ENCODE measurements around the gene ATAT1.

DNA sequence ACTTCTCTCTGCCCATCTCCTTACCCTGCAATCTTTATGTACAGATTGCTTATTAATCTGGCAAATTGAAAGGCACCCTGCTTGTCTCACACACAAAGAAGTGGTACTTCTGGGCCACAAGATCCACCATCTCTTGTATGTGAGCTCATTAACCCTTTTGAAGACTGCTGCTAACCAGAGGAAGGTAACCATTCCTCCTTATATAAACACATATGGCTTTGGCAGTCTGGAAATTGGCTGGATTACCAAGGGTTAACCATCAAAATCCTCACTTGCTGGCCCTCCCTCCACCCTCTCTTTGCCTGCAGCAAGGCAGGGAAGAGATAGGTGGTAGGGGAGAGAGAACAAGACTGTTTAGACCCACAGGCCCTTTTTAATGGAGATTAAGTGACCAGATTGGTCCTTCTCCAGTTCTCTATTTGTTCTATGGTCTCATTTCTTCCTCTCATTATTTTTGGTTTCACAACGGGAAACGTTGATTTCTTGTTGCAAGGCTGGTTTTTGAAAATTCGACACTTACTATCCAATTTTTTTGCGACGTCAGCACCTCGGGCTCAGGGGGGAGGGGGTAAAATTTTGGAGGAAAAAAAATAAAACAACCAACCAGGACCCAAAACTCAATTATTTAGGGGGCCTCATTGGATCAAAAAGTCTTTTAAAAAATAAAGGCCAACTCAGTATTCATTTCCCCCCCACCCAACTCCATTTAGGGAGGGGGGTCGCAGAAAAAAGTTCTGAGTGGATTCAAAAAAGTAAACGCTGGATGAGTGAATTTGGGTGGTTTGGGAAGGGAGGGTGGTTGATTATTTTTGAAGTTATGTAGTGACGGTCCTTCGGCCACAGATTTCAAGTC lies 10.5 kb upstream of the ATAT1 start:
- no peak for TF ChIP-seq CTCF (IDR thresholded peaks at IDR 0.05)
- peak; percentile 67 for TF ChIP-seq POLR2AphosphoS5 (IDR thresholded peaks at IDR 0.05; ENCODE audit: low read depth, low read length)
- TF ChIP-seq TCF12 (IDR thresholded peaks at IDR 0.05): no peak
- no peak for TF ChIP-seq GABPA (IDR thresholded peaks at IDR 0.05; ENCODE audit: low read depth)
- TF ChIP-seq, protein P1, sequence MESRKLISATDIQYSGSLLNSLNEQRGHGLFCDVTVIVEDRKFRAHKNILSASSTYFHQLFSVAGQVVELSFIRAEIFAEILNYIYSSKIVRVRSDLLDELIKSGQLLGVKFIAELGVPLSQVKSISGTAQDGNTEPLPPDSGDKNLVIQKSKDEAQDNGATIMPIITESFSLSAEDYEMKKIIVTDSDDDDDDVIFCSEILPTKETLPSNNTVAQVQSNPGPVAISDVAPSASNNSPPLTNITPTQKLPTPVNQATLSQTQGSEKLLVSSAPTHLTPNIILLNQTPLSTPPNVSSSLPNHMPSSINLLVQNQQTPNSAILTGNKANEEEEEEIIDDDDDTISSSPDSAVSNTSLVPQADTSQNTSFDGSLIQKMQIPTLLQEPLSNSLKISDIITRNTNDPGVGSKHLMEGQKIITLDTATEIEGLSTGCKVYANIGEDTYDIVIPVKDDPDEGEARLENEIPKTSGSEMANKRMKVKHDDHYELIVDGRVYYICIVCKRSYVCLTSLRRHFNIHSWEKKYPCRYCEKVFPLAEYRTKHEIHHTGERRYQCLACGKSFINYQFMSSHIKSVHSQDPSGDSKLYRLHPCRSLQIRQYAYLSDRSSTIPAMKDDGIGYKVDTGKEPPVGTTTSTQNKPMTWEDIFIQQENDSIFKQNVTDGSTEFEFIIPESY (IDR thresholded peaks at IDR 0.05; ENCODE audit: borderline replicate concordance, low read depth): no peak
- no peak for TF ChIP-seq CHD2 (IDR thresholded peaks at IDR 0.05; ENCODE audit: low read length, partially characterized antibody)
- no peak for TF ChIP-seq FOSL2 (IDR thresholded peaks at IDR 0.05; ENCODE audit: borderline replicate concordance, low read depth)
- TF ChIP-seq TAF1 (IDR thresholded peaks at IDR 0.05; ENCODE audit: borderline replicate concordance, low read depth, low read length): peak; percentile 32; the same call in 1 of the 2 replicates
- no peak for TF ChIP-seq SIN3A (IDR thresholded peaks at IDR 0.05; ENCODE audit: borderline replicate concordance, low read depth, low read length)

Measured in SK-N-SH (cell line).